NB4 (cell line): ENCODE data around the gene ISY1.

Source experiments
- POLR2A ChIP-seq: IDR thresholded peaks from 2 replicates; pipeline ENCODE4 v1.6.1; 2011; ENCODE audit warnings: mild to moderate bottlenecking; ENCODE audit not compliant: insufficient read length; ENCODE audit errors: extremely low read depth
- TF ChIP-seq, protein P1 (sequence below): IDR thresholded peaks from one replicate; pipeline ENCODE4 v1.5.1; 2012; ENCODE audit warnings: low read depth, low read length

- TF ChIP-seq, protein P1, sequence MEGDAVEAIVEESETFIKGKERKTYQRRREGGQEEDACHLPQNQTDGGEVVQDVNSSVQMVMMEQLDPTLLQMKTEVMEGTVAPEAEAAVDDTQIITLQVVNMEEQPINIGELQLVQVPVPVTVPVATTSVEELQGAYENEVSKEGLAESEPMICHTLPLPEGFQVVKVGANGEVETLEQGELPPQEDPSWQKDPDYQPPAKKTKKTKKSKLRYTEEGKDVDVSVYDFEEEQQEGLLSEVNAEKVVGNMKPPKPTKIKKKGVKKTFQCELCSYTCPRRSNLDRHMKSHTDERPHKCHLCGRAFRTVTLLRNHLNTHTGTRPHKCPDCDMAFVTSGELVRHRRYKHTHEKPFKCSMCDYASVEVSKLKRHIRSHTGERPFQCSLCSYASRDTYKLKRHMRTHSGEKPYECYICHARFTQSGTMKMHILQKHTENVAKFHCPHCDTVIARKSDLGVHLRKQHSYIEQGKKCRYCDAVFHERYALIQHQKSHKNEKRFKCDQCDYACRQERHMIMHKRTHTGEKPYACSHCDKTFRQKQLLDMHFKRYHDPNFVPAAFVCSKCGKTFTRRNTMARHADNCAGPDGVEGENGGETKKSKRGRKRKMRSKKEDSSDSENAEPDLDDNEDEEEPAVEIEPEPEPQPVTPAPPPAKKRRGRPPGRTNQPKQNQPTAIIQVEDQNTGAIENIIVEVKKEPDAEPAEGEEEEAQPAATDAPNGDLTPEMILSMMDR, result no peak
- TF ChIP-seq POLR2A, result no peak
Observed at GRCh38 chr3:129118745-129119144, 42.1 kb downstream of the ISY1 start.
